Measurements from ENCODE around the gene KANK4. TPM values are rescaled to one million over a fixed set of nuclear protein-coding genes. Genes with fewer than 3 reads are reported as not detected.

The KANK4 gene
- total RNA-seq, 2 donors from 2014 or later: not detected

- Mint-ChIP-seq H3K27ac (no peak overlapping the region), H3K27me3 (ENCODE audit: low read depth) (no peaks in the 10 kb centered on the region), H3K4me3 (no peak overlapping the region), H3K36me3 (ENCODE audit: insufficient read depth in 2 of 2) (peaks cover 8 to 11% of the 10 kb centered on the region in 2 donors), H3K4me1 (ENCODE audit: low read depth) (peaks cover 9% of the 10 kb centered on the region), H3K9me3 (peaks cover 10% of the 10 kb centered on the region in 2 donors)
- DNase-seq (no peak), ATAC-seq (replicated peaks in 1 of 2) (no peak)
These were observed 110.3 kb downstream of the KANK4 start for GRCh38 chr1:62208970-62209369.

DNA sequence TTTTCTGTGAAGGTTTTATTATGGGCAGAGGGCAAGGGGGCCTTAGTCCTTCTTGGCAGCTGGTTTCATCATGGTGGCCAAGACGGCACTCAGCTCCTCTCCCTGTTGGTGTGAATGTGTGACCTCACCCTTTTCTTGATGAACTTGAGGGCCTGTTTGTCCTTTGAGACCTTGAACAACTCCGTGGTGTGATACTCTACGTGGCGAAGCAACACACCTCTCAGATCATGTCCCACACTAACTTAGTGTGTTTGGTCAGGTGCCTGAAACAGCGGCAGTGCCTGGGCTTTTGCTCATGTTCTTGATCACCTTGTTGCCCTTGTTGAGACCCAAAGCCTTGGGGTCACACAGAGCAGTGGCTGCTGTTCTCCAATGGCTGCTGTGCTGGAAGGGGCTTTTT is 111.1 kb downstream of the KANK4 start:
- ATAC-seq (replicated peaks in 1 of 2): no peak
- Mint-ChIP-seq H3K27me3 (ENCODE audit: low read depth) (no peaks in the 10 kb centered on the region), H3K4me1 (ENCODE audit: low read depth) (peaks cover 9% of the 10 kb centered on the region), H3K36me3 (ENCODE audit: insufficient read depth in 2 of 2) (peaks cover 8 to 11% of the 10 kb centered on the region in 2 donors), H3K27ac (no peak overlapping the region), H3K9me3 (peaks cover 10% of the 10 kb centered on the region in 2 donors), H3K4me3 (no peak overlapping the region)
- DNase-seq: no peak

DNA sequence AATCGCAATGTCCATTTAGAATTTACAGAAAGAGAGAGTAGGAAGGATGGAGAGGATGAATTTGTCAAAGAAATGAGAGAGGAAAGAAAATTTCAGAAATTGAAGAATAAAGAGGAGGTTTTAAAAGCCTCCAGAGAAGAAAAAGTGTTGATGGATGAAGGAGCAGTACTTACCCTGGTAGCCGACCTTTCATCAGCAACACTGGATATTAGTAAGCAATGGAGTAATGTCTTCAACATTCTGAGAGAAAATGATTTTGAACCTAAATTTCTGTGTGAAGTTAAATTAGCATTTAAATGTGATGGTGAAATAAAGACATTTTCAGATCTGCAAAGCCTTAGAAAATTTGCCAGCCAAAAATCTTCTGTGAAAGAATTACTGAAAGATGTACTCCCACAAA is 112.0 kb downstream of the KANK4 start:
- no peaks in the 10 kb centered on the region for H3K27me3 Mint-ChIP-seq (ENCODE audit: low read depth)
- DNase-seq (no peak), ATAC-seq (replicated peaks in 1 of 2) (no peak)
- H3K4me3 Mint-ChIP-seq: no peak overlapping the region
- H3K27ac Mint-ChIP-seq: no peak overlapping the region
- peaks cover 10% of the 10 kb centered on the region in 2 donors for H3K9me3 Mint-ChIP-seq
- peaks cover 9% of the 10 kb centered on the region for H3K4me1 Mint-ChIP-seq (ENCODE audit: low read depth)
- H3K36me3 Mint-ChIP-seq (ENCODE audit: insufficient read depth in 2 of 2): peaks cover 8 to 11% of the 10 kb centered on the region in 2 donors

DNA sequence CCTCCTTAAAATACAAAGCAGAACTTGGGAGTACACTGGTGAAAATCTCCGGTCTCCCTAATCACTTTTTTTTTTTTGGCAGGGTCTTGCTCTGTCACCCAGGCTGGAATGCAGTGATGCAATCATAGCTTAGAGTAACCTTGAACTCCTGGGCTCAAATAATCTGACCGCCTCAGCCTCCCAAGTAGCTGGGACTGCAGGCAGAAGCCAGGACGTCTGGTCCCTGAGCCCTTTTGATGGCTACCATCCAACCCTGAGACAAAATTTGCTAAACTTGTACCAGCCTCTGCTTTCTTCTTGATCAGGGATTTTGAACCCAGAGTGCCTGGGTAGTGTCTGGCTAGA is 120.5 kb downstream of the KANK4 start:
- Mint-ChIP-seq H3K36me3 (ENCODE audit: insufficient read depth in 2 of 2) (peaks cover 0 to 4% of the 10 kb centered on the region in 2 donors), H3K9me3 (no peaks in the 10 kb centered on the region), H3K27ac (no peak overlapping the region), H3K27me3 (ENCODE audit: low read depth) (peaks cover 21% of the 10 kb centered on the region), H3K4me3 (no peak overlapping the region), H3K4me1 (ENCODE audit: low read depth) (no peaks in the 10 kb centered on the region)
- DNase-seq (no peak), ATAC-seq (replicated peaks in 1 of 2) (no peak)

GRCh38 chr1:62198069-62198780 is 121.0 kb downstream of the KANK4 start:
- ATAC-seq (replicated peaks in 1 of 2) (no peak), DNase-seq (no peak)
- H3K27me3 Mint-ChIP-seq (ENCODE audit: low read depth): peaks cover 21% of the 10 kb centered on the region
- peaks cover 0 to 4% of the 10 kb centered on the region in 2 donors for H3K36me3 Mint-ChIP-seq (ENCODE audit: insufficient read depth in 2 of 2)
- no peaks in the 10 kb centered on the region for H3K4me1 Mint-ChIP-seq (ENCODE audit: low read depth)
- H3K27ac Mint-ChIP-seq: no peak overlapping the region
- no peaks in the 10 kb centered on the region for H3K9me3 Mint-ChIP-seq
- H3K4me3 Mint-ChIP-seq: no peak overlapping the region

GRCh38 chr1:62196086-62196690 is 123.0 kb downstream of the KANK4 start:
- ATAC-seq (replicated peaks in 1 of 2) (no peak), DNase-seq (no peak)
- Mint-ChIP-seq H3K36me3 (ENCODE audit: insufficient read depth in 2 of 2) (peaks cover 0 to 4% of the 10 kb centered on the region in 2 donors), H3K4me3 (no peak overlapping the region), H3K27me3 (ENCODE audit: low read depth) (peaks cover 21% of the 10 kb centered on the region), H3K9me3 (no peaks in the 10 kb centered on the region), H3K27ac (no peak overlapping the region), H3K4me1 (ENCODE audit: low read depth) (no peaks in the 10 kb centered on the region)

DNA sequence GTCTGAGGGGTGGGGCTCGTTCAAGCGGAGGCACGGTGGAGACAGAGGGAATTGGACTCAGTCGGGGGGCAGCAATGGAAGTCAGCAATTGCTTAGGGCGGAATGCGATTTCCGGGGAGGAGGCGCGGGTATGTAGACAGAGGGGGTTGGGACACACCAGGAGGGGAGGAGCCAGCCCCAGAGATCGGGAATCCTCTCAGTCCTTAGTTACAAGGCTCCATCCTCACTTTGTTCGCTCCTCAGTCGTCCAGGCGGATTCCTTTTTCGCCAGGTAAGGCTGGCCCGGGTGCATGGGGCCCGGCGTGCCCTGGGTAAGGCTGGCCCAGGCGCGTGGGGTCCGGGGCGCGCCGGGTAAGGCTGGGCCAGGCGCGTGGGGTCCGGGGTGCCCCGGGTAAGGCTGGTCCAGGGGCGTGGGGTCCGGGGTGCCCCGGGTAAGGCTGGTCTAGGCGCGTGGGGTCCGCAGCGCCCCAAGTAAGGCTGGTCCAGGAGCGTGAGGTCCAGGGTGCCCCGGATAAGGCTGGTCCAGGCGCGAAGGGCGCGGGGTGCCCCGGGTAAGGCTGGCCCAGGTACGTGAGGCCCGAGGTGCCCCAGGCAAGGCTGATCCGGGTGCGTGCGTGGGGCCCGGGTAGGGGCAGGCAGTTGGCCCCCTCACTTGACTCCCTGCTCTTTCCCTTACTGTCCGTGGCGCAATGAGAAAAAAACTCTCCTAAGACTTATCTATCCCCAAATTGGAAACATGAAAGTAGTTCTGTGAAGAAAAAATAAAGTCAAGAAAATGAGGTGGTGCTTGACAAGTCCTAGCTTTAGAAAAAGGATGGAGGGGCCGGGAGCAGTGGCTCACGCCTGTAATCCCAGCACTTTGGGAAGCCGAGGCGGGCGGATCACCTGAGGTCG is 124.3 kb downstream of the KANK4 start, which contains the start of gene L1TD1:
L1TD1 (plus strand) TSS at position 199 of the 894 bp plus-strand sequence. CDS start 11,780 bp downstream, outside the sequence.
- Mint-ChIP-seq H3K4me1 (ENCODE audit: low read depth) (no peaks in the 10 kb centered on the region), H3K36me3 (ENCODE audit: insufficient read depth in 2 of 2) (peaks cover 0 to 4% of the 10 kb centered on the region in 2 donors), H3K27ac (no peak within 1 kb of the TSS), H3K27me3 (ENCODE audit: low read depth) (peaks cover 21% of the 10 kb centered on the region), H3K4me3 (peak within 1 kb of the TSS in 1 of 2 donors; percentile 29), H3K9me3 (no peaks in the 10 kb centered on the region)
- DNase-seq: no peak
- ATAC-seq (replicated peaks in 1 of 2): no peak

DNA sequence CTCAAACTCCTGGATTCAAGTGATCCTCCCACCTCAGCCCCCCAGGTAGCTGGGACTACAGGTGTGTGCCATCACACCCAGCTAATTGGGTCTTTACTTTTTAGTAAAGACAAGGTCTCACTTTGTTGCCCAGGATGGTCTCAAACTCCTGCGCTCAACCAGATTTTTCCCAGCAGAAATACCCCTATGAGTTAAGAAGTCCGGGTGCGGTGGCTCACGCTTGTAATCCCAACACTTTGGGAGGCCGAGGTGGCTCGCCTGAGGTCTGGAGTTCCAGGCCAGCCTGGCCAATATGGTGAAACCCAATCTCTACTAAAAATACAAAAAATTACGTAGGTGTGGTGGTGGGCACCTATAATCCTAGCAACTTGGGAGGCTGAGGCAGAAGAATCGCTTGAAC is 131.1 kb downstream of the KANK4 start:
- ATAC-seq (replicated peaks in 1 of 2) (no peak), DNase-seq (no peak)
- Mint-ChIP-seq H3K36me3 (ENCODE audit: insufficient read depth in 2 of 2) (no peaks in the 10 kb centered on the region), H3K9me3 (no peaks in the 10 kb centered on the region), H3K27me3 (ENCODE audit: low read depth) (no peaks in the 10 kb centered on the region), H3K27ac (no peak overlapping the region), H3K4me1 (ENCODE audit: low read depth) (no peaks in the 10 kb centered on the region), H3K4me3 (no peak overlapping the region)

- H3K4me1 Mint-ChIP-seq (ENCODE audit: low read depth): no peaks in the 10 kb centered on the region
- no peaks in the 10 kb centered on the region for H3K36me3 Mint-ChIP-seq (ENCODE audit: insufficient read depth in 2 of 2)
- H3K27me3 Mint-ChIP-seq (ENCODE audit: low read depth): no peaks in the 10 kb centered on the region
- DNase-seq (no peak), ATAC-seq (replicated peaks in 1 of 2) (no peak)
- H3K9me3 Mint-ChIP-seq: no peaks in the 10 kb centered on the region
- H3K4me3 Mint-ChIP-seq: no peak overlapping the region
- no peak overlapping the region for H3K27ac Mint-ChIP-seq
These were observed 131.7 kb downstream of the KANK4 start for GRCh38 chr1:62187548-62187947.

Other genes starting within 250 kb of the KANK4 start
- gene L1TD1, start 124.6 kb downstream of the KANK4 start, total RNA-seq: not detected
- gene USP1, start 117.6 kb upstream of the KANK4 start, total RNA-seq: 10 to 100 TPM; 74.8 to 84.3 TPM